GM21360 (cell line): ENCODE measurements around the gene PPP1R3D.
"Not testable (repeated sequence)": the region's sequence is repeated elsewhere in the genome, so short reads cannot be mapped to it uniquely, and the experiment has no call there.

Experiments used
- ATAC-seq: cut with Tn5 transposase; IDR thresholded peaks from one replicate; pipeline ENCODE4 v1.9.1; 2021; ENCODE audit warnings: mild to moderate bottlenecking, moderate library complexity; ENCODE audit not compliant: unreplicated experiment

The PPP1R3D gene

GRCh38 chr20:59925899-59926298 lies 14.2 kb downstream of the PPP1R3D start:
- ATAC-seq, result no peak

GRCh38 chr20:59925359-59925758 lies 14.7 kb downstream of the PPP1R3D start:
- ATAC-seq, result no peak

GRCh38 chr20:59923514-59923913 lies 16.6 kb downstream of the PPP1R3D start:
- ATAC-seq, result no peak

GRCh38 chr20:59920944-59921343 lies 19.2 kb downstream of the PPP1R3D start:
- ATAC-seq, result no peak

- ATAC-seq, result no peak
Measured at GRCh38 chr20:59912609-59913008, 27.5 kb downstream of the PPP1R3D start.

GRCh38 chr20:59911041-59911440 lies 29.1 kb downstream of the PPP1R3D start:
- ATAC-seq, result no peak

GRCh38 chr20:59908855-59909254 lies 31.2 kb downstream of the PPP1R3D start:
- ATAC-seq, result no peak

- ATAC-seq, result no peak
Measured at GRCh38 chr20:59903621-59904020, 36.5 kb downstream of the PPP1R3D start.

GRCh38 chr20:59902470-59902869 lies 37.6 kb downstream of the PPP1R3D start:
- no peak for ATAC-seq

GRCh38 chr20:59895908-59896307 lies 44.2 kb downstream of the PPP1R3D start:
- no peak for ATAC-seq

- ATAC-seq, result no peak
Measured at GRCh38 chr20:59891581-59891980, 48.5 kb downstream of the PPP1R3D start.

- not testable (repeated sequence) for ATAC-seq
Measured at GRCh38 chr20:59890035-59890434, 50.1 kb downstream of the PPP1R3D start.

GRCh38 chr20:59888050-59888449 lies 52.1 kb downstream of the PPP1R3D start:
- no peak for ATAC-seq
